ENCODE results near the gene SYNDIG1.

SYNDIG1 gene

DNA sequence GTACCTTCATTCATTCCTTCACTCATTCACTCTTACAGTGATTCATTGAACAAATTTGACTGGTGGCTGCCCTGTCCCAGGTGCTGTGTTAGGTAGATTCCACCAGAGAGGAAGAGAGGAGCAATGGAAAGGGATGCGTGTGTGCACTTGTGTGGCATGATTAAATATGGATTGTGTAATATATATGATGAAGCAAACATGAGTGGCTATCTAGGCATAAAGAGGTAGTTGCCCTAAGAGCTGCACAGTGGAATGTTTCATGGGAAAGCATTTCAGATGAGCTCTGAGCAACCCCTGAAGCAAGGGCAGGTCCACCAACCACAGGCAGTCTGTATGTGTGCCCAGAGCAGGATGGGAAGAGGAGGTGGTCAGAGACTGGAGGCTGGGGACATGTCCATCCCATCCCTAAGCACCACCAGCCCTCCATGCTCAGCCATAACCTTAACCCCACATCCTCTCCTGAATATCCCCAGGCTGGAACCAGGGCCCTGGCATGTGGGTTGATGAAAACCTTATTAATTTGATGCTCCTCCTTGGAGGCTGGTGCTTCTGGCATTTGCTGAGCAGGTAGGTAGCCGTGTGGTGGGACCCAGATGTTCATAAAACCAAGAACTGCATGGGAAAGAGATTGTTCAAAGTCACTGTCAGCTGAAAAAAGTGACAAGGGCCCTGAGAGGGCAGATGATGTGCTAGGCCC, 226.2 kb downstream of the SYNDIG1 start:
- H3K27me3 Mint-ChIP-seq (ENCODE audit: low read depth), result no peaks in the 10 kb centered on the region
- H3K4me3 Mint-ChIP-seq, result no peak overlapping the region
- no peaks in the 10 kb centered on the region for H3K9me3 Mint-ChIP-seq
- no peaks in the 10 kb centered on the region for H3K4me1 Mint-ChIP-seq (ENCODE audit: low read depth)
- no peak overlapping the region for H3K27ac Mint-ChIP-seq
- no peaks in the 10 kb centered on the region for H3K36me3 Mint-ChIP-seq (ENCODE audit: low read depth)

DNA sequence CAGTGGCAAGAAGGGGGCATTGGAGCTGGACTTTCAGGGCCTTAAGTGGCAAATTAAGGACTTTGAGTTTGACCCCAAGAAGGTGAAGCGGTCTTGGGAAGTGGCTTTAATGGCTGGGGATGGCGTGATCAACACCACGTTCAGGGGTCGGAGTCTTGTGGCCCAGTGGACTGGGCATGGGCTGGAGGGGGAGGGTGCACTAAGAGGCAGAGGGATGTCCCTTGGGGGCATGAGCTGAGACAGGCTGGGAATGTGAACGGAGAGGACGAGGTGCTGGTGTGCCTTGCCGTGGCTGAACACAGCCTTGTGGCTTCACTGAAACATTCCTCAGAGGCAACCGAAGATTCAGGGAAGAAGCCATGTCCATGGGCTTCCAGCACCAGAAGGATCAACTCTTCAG, 227.0 kb downstream of the SYNDIG1 start:
- Mint-ChIP-seq H3K36me3 (ENCODE audit: low read depth) (no peaks in the 10 kb centered on the region), H3K27me3 (ENCODE audit: low read depth) (no peaks in the 10 kb centered on the region), H3K4me1 (ENCODE audit: low read depth) (no peaks in the 10 kb centered on the region), H3K4me3 (no peak overlapping the region), H3K27ac (no peak overlapping the region), H3K9me3 (no peaks in the 10 kb centered on the region)

DNA sequence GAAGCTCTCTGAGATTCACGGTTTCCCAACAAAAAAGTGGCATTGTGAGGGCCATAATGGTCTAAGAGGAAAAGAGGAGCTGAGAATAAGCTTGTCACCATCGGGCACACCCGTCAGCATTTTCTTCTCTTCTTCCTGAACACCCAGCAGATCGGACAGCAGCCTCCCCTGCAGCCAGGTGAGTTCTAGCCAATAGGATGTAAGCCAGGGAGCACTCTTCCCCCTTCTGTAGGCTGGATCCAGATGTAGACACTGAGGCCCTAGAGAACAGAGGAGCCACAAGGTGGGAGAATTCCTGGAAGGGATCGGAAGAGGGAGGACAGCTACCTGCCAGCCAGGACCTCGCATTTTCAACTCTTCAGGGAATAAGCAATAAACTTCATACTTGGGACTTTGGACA, 228.0 kb downstream of the SYNDIG1 start:
- Mint-ChIP-seq H3K27me3 (ENCODE audit: low read depth) (no peaks in the 10 kb centered on the region), H3K36me3 (ENCODE audit: low read depth) (no peaks in the 10 kb centered on the region), H3K9me3 (no peaks in the 10 kb centered on the region), H3K27ac (no peak overlapping the region), H3K4me3 (no peak overlapping the region), H3K4me1 (ENCODE audit: low read depth) (no peaks in the 10 kb centered on the region)

DNA sequence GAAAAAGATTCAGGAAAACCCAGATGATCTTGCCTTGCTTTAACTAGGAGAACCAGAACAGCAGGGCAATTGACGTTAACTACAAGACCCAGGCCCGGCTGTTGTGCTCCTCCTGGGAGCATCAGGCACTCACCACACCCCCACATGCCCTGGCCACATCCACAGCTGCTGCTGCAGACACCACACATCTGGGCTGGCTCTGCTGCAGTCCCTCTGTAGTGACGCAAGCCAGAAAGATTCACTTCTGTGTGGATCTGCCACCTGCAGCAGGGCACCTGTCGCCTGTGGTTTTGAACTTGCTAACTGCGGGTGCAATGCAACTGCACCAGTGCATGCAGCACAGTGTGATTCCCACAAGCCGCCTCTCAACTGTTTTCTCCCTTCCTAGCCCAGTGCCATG, 228.8 kb downstream of the SYNDIG1 start:
- no peaks in the 10 kb centered on the region for H3K27me3 Mint-ChIP-seq (ENCODE audit: low read depth)
- H3K4me1 Mint-ChIP-seq (ENCODE audit: low read depth), result no peaks in the 10 kb centered on the region
- H3K4me3 Mint-ChIP-seq, result no peak overlapping the region
- no peaks in the 10 kb centered on the region for H3K36me3 Mint-ChIP-seq (ENCODE audit: low read depth)
- H3K27ac Mint-ChIP-seq, result no peak overlapping the region
- H3K9me3 Mint-ChIP-seq, result no peaks in the 10 kb centered on the region

DNA sequence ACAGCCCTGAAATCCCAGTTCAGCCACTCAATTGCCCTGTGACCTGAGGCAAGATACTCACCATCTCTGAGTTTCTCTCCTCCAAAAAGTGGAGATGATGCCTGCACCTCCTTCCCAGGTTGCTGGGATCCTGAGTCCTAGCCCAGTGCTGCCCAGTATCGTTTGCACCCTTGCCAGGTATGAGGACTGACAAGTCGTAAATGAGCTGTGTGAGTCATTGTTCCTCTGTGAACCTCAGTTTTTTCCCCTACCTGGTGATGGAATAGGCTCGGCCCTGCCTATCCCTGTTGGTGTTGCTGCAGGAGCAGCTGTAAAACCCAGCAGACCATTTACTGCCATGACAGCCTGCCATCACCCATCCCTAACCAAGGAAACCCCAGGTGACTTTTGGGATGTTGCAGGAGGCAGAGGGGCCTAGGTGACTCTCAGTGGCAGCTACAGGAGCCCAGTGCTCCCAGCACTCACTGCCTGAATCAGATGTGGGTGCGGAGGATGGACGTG, 229.3 kb downstream of the SYNDIG1 start:
- H3K9me3 Mint-ChIP-seq, result no peaks in the 10 kb centered on the region
- no peak overlapping the region for H3K4me3 Mint-ChIP-seq
- H3K36me3 Mint-ChIP-seq (ENCODE audit: low read depth), result no peaks in the 10 kb centered on the region
- no peak overlapping the region for H3K27ac Mint-ChIP-seq
- no peaks in the 10 kb centered on the region for H3K27me3 Mint-ChIP-seq (ENCODE audit: low read depth)
- no peaks in the 10 kb centered on the region for H3K4me1 Mint-ChIP-seq (ENCODE audit: low read depth)

DNA sequence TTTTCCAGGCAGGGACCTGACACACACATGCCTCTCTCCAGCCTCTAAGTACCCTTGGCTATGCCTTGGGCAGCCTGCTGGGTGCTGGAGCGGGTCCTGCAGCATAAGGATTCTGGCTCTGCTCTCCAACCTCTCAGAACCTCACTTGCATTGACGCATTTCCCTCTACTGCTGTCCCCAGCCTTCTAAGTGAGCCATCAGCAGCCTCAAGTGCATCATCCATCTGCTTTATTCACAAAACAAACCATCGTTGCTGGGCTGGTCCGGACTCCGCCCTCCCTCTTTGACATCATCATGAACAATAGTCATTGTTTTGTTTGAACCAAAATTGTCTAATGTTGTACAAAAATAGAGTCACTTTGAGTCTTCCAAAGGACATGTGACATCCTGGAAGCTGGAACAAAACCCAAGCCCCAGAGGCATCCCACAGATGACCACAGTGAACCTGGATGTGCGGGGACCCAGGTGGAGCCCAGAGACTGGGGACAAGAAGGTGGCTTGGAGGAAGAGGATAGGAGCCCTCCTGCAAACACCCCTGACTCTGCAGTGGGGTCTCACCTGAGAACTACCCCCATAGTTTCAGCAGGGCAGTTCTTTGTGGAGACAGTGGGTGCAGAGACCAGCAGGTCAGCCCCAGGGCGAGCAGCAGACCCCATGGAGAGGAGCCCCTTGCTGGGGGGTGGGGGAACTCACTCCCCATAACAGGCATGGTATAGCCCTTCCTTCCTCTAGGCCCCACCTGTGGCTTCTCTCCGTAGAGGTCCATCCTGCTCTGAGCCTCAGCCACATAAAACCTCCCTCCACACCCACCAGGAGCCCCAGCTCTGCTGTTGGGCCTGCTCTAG, 230.1 kb downstream of the SYNDIG1 start:
- Mint-ChIP-seq H3K9me3 (no peaks in the 10 kb centered on the region), H3K27me3 (ENCODE audit: low read depth) (no peaks in the 10 kb centered on the region), H3K4me3 (no peak overlapping the region), H3K36me3 (ENCODE audit: low read depth) (no peaks in the 10 kb centered on the region), H3K27ac (no peak overlapping the region), H3K4me1 (ENCODE audit: low read depth) (no peaks in the 10 kb centered on the region)

DNA sequence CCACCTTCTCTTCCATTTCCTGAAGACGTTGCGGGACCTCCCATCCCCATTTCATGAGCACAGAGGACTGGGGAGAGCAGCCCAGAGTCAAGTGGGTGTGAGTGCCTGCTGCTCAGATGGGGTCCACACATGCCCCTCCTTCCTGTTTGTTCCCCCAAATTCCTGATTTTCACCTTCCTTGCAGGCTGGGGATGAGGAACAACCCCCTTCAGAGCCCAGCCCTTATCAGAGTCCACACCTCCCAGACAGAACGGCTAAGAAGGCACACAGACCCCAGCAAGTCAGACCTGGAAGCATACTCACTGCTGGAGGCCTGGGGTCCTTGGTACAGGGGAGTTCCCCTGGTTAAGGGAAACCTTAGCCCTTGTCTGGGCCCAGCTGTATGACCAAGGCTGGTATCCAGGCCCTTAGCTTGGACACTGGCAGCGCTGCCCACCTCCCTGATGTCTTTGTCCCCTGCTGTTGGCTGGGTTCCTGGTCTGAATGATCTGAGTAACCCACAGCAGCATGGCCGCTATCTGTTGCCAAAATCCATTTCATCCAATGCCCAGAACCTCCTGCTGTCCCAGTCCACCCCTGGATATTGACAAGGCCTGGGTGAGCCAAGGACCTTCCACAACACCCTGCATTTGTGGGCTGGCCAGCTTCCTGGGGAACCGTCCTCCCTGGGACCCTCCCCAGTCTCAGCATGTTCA, 230.9 kb downstream of the SYNDIG1 start:
- no peaks in the 10 kb centered on the region for H3K27me3 Mint-ChIP-seq (ENCODE audit: low read depth)
- no peak overlapping the region for H3K4me3 Mint-ChIP-seq
- no peaks in the 10 kb centered on the region for H3K36me3 Mint-ChIP-seq (ENCODE audit: low read depth)
- H3K9me3 Mint-ChIP-seq, result no peaks in the 10 kb centered on the region
- no peak overlapping the region for H3K27ac Mint-ChIP-seq
- no peaks in the 10 kb centered on the region for H3K4me1 Mint-ChIP-seq (ENCODE audit: low read depth)

DNA sequence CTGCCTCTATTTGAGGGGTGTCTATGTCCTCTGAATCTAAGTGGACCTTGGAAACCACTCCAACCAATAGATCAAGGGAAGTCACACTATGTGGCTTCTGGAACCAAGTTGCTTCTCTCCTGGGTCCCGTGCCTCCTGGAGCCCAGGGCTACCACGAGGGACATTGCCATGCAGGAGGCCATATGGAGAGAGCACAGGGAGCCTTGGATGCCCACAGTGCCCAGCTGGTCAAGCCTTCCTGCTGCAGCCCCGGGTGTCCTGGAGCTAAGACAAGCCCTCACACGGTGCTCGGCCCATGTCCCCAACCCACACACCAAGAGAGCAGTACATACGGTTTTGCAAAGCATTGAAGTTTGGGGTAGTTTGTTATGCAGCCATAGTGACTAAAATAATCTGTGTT, 231.6 kb downstream of the SYNDIG1 start:
- no peaks in the 10 kb centered on the region for H3K4me1 Mint-ChIP-seq (ENCODE audit: low read depth)
- no peaks in the 10 kb centered on the region for H3K9me3 Mint-ChIP-seq
- no peaks in the 10 kb centered on the region for H3K36me3 Mint-ChIP-seq (ENCODE audit: low read depth)
- no peak overlapping the region for H3K4me3 Mint-ChIP-seq
- H3K27me3 Mint-ChIP-seq (ENCODE audit: low read depth), result no peaks in the 10 kb centered on the region
- no peak overlapping the region for H3K27ac Mint-ChIP-seq

DNA sequence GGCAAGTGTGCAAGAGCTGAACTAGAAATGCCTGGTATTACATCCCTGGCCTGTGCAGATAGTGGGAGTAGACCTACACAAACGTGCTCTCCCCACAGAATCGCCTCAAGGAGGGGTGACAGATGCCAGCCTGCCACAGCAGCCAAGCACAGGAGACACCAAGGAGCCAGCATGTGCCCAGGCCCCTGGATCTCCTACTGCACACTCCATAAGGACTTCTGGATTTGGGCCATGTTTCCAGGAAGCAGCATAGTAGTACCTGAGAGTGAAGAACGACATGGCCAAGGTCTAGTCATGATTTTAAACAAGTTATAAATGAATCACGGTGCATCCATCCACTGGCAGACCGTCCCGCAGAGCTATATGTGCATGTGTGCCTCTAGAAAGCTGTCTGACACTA, 232.2 kb downstream of the SYNDIG1 start:
- Mint-ChIP-seq H3K36me3 (ENCODE audit: low read depth) (no peaks in the 10 kb centered on the region), H3K4me3 (no peak overlapping the region), H3K4me1 (ENCODE audit: low read depth) (no peaks in the 10 kb centered on the region), H3K27me3 (ENCODE audit: low read depth) (no peaks in the 10 kb centered on the region), H3K27ac (no peak overlapping the region), H3K9me3 (no peaks in the 10 kb centered on the region)

DNA sequence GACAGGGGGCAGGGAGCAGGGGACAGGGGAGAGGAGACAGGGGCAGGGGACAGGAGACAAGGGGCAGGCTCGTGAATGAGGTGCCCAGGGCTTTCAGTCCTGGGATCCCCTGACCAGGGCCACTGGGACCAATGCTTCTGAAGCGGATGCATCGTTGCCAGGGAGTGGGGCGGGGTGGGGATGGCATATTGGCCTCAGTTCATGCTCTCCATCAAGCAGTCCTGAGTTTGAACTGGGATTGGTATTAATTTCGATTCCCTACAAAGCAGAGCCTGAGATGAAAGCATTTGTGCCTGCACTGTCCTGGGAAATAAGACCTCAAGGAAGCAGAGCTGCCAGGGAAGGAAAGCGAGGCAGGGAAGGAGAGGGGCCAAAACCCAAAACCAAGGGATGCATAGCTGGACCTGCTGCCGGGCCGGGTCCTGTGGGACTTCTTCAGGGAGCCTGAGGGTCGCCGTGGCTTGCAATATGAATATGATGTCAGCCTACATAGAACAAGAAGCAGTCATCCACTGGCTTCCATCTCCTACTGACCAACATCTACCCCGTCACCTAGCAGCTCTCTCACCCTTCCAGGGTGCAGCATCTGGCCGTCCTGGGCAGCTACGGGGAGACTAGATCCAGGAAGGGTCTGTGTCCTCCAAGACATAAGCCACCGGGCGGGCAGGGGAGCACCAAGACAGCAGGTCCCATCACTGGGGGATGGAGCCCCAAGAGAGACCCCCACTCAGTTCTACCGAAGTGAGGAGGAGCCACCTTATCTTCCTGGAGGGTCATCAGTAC, 233.3 kb downstream of the SYNDIG1 start:
- H3K27me3 Mint-ChIP-seq (ENCODE audit: low read depth), result peaks cover 5% of the 10 kb centered on the region
- no peaks in the 10 kb centered on the region for H3K9me3 Mint-ChIP-seq
- no peaks in the 10 kb centered on the region for H3K4me1 Mint-ChIP-seq (ENCODE audit: low read depth)
- no peak overlapping the region for H3K4me3 Mint-ChIP-seq
- no peak overlapping the region for H3K27ac Mint-ChIP-seq
- H3K36me3 Mint-ChIP-seq (ENCODE audit: low read depth), result no peaks in the 10 kb centered on the region

DNA sequence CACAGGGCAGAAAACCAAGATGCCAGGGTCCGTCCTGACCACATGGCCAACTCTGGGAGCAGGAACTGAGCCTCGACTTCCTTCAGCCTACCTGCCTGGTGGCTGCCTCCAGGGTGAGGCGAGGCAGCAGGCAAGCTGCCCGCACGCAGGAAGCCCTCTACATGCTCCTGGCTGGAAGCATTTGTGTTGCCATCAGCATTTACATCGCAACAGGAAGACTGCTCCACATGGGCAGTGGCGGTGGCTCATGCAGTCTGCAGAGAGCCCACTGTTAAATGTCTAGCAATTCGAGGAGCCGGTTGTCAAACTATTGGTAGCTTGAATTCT, 233.8 kb downstream of the SYNDIG1 start:
- no peak overlapping the region for H3K27ac Mint-ChIP-seq
- H3K27me3 Mint-ChIP-seq (ENCODE audit: low read depth), result peaks cover 6% of the 10 kb centered on the region
- H3K36me3 Mint-ChIP-seq (ENCODE audit: low read depth), result no peaks in the 10 kb centered on the region
- no peak overlapping the region for H3K4me3 Mint-ChIP-seq
- no peaks in the 10 kb centered on the region for H3K9me3 Mint-ChIP-seq
- no peaks in the 10 kb centered on the region for H3K4me1 Mint-ChIP-seq (ENCODE audit: low read depth)

DNA sequence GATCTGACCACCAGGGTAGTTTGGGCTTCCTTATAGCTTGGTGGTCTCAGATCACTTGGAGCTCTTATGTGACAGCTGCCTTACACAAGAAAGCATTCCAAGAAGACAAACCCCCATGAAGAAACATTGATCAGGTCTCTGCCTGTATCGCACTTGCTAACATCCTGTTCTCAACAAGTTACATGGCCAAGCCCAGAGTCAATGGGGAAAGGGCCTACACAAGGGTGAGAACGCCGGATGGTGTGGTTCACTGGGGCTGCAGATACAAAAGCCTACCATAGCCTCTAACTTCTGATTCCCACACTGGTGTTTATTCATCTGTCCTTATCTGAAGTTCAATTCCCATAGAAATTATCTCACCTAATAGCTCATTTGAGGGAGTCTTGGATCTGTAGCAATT, 235.5 kb downstream of the SYNDIG1 start:
- Mint-ChIP-seq H3K27ac (no peak overlapping the region), H3K4me1 (ENCODE audit: low read depth) (no peaks in the 10 kb centered on the region), H3K36me3 (ENCODE audit: low read depth) (no peaks in the 10 kb centered on the region), H3K9me3 (no peaks in the 10 kb centered on the region), H3K4me3 (no peak overlapping the region), H3K27me3 (ENCODE audit: low read depth) (peaks cover 6% of the 10 kb centered on the region)

DNA sequence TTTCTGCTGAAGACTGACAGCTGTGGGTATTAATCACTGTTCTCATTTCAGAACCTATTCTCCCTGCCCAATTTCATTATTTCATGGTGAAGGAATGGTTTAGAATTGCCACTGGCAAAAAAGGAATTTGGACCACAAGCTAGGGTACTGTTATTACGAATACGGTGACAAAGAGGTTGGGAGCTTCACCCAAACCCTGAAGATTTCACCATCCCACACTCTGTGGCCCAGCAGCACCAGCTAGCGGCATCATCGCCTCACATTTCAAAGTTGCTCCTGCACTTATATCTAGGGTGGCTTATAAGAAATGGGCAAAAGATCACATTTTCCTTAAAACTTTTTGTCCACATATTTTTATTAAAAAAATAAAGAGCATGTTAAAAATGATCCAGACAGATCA, 236.1 kb downstream of the SYNDIG1 start:
- H3K4me1 Mint-ChIP-seq (ENCODE audit: low read depth), result no peaks in the 10 kb centered on the region
- no peaks in the 10 kb centered on the region for H3K36me3 Mint-ChIP-seq (ENCODE audit: low read depth)

More for the DNA sequence above, 236.1 kb downstream of the SYNDIG1 start:
- no peaks in the 10 kb centered on the region for H3K9me3 Mint-ChIP-seq
- H3K27ac Mint-ChIP-seq, result no peak overlapping the region
- peaks cover 6% of the 10 kb centered on the region for H3K27me3 Mint-ChIP-seq (ENCODE audit: low read depth)
- H3K4me3 Mint-ChIP-seq, result no peak overlapping the region
